ENCODE measurements around the gene CHRNA4. TPM values are rescaled to one million over a fixed set of nuclear protein-coding genes. Genes with fewer than 3 reads are reported as not detected.

CHRNA4 gene
- total and polyA plus RNA-seq, 2 of the 4 experiments (the other 2 are of a cell fraction): not detected

DNA sequence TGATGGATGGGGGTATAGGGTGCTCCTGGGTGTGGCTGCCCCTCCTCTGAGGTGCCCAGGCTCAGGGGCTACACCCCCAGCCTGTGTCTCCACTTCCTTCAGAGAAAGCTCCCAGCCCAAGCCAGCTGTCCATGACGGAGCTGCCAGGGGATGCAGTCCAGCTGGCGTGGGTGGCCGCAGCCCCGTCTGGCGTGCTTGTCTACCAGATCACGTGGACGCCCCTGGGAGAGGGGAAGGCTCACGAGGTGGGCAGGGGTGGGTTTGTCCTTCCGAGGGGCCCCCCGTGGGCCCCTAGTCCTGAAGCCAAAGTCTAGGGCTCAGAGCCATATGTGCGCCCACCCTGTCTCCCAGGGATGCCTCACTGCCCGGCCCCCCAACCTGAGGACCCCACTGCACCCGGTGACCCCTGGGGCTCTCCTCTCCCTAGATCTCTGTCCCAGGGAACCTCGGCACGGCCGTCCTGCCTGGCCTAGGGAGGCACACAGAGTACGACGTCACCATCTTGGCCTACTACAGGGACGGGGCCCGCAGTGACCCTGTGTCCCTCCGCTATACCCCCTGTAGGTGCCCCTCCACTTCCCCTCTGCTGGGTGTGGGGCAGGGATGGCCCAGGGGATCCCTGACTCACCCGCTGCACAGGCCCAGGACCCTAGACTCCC lies 48.3 kb downstream of the CHRNA4 start:
- intact Hi-C loops (cut with micrococcal nuclease) (no loop called here), in situ Hi-C loops (cut with MboI; ENCODE audit: low sequenced_read_pairs) (no loop called here), dilution Hi-C loops (cut with HindIII; ENCODE audit: low sequenced_read_pairs, unreplicated experiment) (no loop called here)
- Histone ChIP-seq H3K79me1 (ENCODE audit: low read depth in 1 of 2, low read length in 2 of 2) (no peaks in the 10 kb centered on the region), H4K5ac (ENCODE audit: low read depth, low read length) (no peak overlapping the region; the same call in 1 of the 2 replicates), H2BK20ac (ENCODE audit: low read depth, low read length) (no peak overlapping the region), H3K4me1 (ENCODE audit: control insufficient read depth, insufficient read depth, low read length) (peaks cover 9% of the 10 kb centered on the region; the same call in 1 of the 2 replicates), H2BK5ac (ENCODE audit: low read depth, low read length, poor library complexity, severe bottlenecking) (no peak overlapping the region), H3K4me3 (ENCODE audit: insufficient read depth, low read depth, low read length) (no peak overlapping the region), H2BK15ac (ENCODE audit: low read depth, low read length) (no peak overlapping the region), H4K91ac (ENCODE audit: insufficient read depth, low read depth, low read length) (no peak overlapping the region), H3K18ac (ENCODE audit: low read depth, low read length) (no peak overlapping the region; the same call in 1 of the 2 replicates), H3K36me3 (ENCODE audit: control insufficient read depth, insufficient read depth, low read length) (no peaks in the 10 kb centered on the region), H2BK120ac (ENCODE audit: low read depth, low read length) (no peak overlapping the region), H3K9me3 (ENCODE audit: control insufficient read depth, insufficient read depth, low read length) (no peaks in the 10 kb centered on the region), H3K56ac (ENCODE audit: extremely low read depth, insufficient read depth, low read length) (no peak overlapping the region), H3K9me1 (ENCODE audit: insufficient read depth, low read length) (no peaks in the 10 kb centered on the region), H3K9ac (ENCODE audit: low read depth, low read length) (no peak overlapping the region), H3K14ac (replicated peaks; ENCODE audit: low read depth, low read length) (no peak overlapping the region), H4K8ac (ENCODE audit: low read depth in 2 of 2, low read length in 2 of 2) (no peak overlapping the region), H4K20me1 (ENCODE audit: insufficient read depth, low read length) (peaks cover 5% of the 10 kb centered on the region; the same call in 1 of the 2 replicates), H3K4me2 (ENCODE audit: low read depth, low read length) (no peak overlapping the region), H3K27ac (ENCODE audit: insufficient read depth, low read length) (no peak overlapping the region), H2AFZ (replicated peaks; ENCODE audit: low read length, poor library complexity) (peak overlapping the region; percentile 1), H2AK9ac (replicated peaks; ENCODE audit: low read depth, low read length, poor library complexity) (no peak overlapping the region), H3K4ac (ENCODE audit: low read depth, low read length) (no peak overlapping the region), H3K27me3 (ENCODE audit: control insufficient read depth, insufficient read depth, low read length) (peaks cover 19% of the 10 kb centered on the region; the same call in 1 of the 2 replicates), H2AK5ac (ENCODE audit: low read depth, low read length) (no peak overlapping the region), H3K23ac (ENCODE audit: low read depth, low read length) (no peak overlapping the region)
- peak; percentile 49 for DNase-seq
- TF ChIP-seq MXI1 (IDR thresholded peaks at IDR 0.05; ENCODE audit: borderline replicate concordance, low read depth, low read length) (no peak), MAZ (IDR thresholded peaks at IDR 0.05; ENCODE audit: borderline replicate concordance, low read depth, low read length) (0 out of 2 replicates have a peak, but pooled peaks have one; percentile 22), RFX5 (IDR thresholded peaks at IDR 0.05; ENCODE audit: low read depth, low read length) (no peak), BHLHE40 (IDR thresholded peaks at IDR 0.05; ENCODE audit: low read depth, low read length) (0 out of 2 replicates have a peak, but pooled peaks have one; percentile 12)
- TF ChIP-seq, protein P1, sequence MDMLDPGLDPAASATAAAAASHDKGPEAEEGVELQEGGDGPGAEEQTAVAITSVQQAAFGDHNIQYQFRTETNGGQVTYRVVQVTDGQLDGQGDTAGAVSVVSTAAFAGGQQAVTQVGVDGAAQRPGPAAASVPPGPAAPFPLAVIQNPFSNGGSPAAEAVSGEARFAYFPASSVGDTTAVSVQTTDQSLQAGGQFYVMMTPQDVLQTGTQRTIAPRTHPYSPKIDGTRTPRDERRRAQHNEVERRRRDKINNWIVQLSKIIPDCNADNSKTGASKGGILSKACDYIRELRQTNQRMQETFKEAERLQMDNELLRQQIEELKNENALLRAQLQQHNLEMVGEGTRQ (IDR thresholded peaks at IDR 0.05; ENCODE audit: low read depth, low read length): peak; percentile 68
- ChIA-PET POLR2A (ENCODE audit: unreplicated experiment) (no interaction called here), CTCF (interaction anchor here (0.8 kb wide), 1 partner anchor 69 kb away, joined by 5 read pairs; no protein-coding TSS in a partner anchor)
- no TSS peak for BruUV-seq (replicated peaks)
- peak; percentile 64 for ATAC-seq (ENCODE audit: low read depth)
- 9% methylated on average over 4 of the region's 22 CpGs; no CpG with 5 or more reads in 1 of the 2 experiments for WGBS, 2 experiments (ENCODE audit: extremely low coverage in 2 of 2, insufficient read length in 1 of 2)
